Chondrocyte (in vitro differentiated cells): ENCODE results near the gene CRHR1. TPM values are rescaled to one million over a fixed set of nuclear protein-coding genes. Genes with fewer than 3 reads are reported as not detected.

Experiments
- DNase-seq: peaks from one replicate; pipeline ENCODE4 v3.0.0; 2021; ENCODE audit warnings: mixed read lengths, low spot score
- H3K27ac Mint-ChIP-seq: one replicate; pipeline ENCODE4 v1.8.0; 2021; ENCODE audit warnings: mild to moderate bottlenecking, moderate library complexity, mixed read lengths; ENCODE audit not compliant: unreplicated experiment
- H3K27me3 Mint-ChIP-seq: 2 replicates; pipeline ENCODE4 v1.8.0; 2021; ENCODE audit warnings: low read depth, mixed read lengths
- H3K36me3 Mint-ChIP-seq: 2 replicates; pipeline ENCODE4 v1.8.0; 2021; ENCODE audit warnings: low read depth, mixed read lengths
- H3K4me1 Mint-ChIP-seq: 2 replicates; pipeline ENCODE4 v1.8.0; 2021; ENCODE audit warnings: low read depth, mild to moderate bottlenecking, mixed read lengths
- H3K4me3 Mint-ChIP-seq: one replicate; pipeline ENCODE4 v1.8.0; 2021; ENCODE audit warnings: mild to moderate bottlenecking, moderate library complexity, mixed read lengths; ENCODE audit not compliant: unreplicated experiment
- H3K9me3 Mint-ChIP-seq: 2 replicates; pipeline ENCODE4 v1.8.0; 2021; ENCODE audit warnings: low read depth, mixed read lengths
- total RNA-seq: library from RNA; stranded (reverse); gene quantifications from 3 replicates; pipeline ENCODE4 v1.2.1, GENCODE V29; 2021
- TF ChIP-seq, protein P1 (sequence below): fragments of 200-600 bp; sonication (generic); IDR thresholded peaks from 2 replicates; pipeline ENCODE4 v1.5.0; 2021; ENCODE audit warnings: antibody characterized with exemption, mild to moderate bottlenecking, moderate library complexity

Gene CRHR1
- total RNA-seq, 1 donor from 2014 or later, result not detected

DNA sequence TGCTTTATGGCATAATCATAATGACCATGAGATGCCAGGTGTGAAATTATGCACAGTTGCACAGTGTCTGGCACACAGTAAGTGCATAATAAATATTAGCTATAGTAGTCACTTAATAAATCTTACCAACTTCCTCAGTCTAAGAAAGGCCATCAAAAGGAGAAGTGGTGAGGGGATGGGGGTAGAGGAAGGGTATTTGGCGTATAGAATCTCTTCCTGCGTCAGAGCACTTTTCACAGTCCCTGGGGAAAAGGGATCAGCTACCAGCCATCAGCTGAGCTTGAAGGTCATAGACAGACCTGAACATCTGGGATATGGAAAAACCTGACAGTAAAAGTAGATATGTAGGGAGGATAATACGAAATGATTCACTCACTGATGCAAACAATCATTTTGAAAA lies 5.8 kb downstream of the CRHR1 start:
- H3K9me3 Mint-ChIP-seq, result no peaks in the 10 kb centered on the region
- no peak overlapping the region for H3K27ac Mint-ChIP-seq
- H3K27me3 Mint-ChIP-seq, result peaks cover 71% of the 10 kb centered on the region
- H3K4me1 Mint-ChIP-seq, result no peaks in the 10 kb centered on the region
- DNase-seq, result no peak
- H3K4me3 Mint-ChIP-seq, result no peak overlapping the region
- H3K36me3 Mint-ChIP-seq, result no peaks in the 10 kb centered on the region
- TF ChIP-seq, protein P1, sequence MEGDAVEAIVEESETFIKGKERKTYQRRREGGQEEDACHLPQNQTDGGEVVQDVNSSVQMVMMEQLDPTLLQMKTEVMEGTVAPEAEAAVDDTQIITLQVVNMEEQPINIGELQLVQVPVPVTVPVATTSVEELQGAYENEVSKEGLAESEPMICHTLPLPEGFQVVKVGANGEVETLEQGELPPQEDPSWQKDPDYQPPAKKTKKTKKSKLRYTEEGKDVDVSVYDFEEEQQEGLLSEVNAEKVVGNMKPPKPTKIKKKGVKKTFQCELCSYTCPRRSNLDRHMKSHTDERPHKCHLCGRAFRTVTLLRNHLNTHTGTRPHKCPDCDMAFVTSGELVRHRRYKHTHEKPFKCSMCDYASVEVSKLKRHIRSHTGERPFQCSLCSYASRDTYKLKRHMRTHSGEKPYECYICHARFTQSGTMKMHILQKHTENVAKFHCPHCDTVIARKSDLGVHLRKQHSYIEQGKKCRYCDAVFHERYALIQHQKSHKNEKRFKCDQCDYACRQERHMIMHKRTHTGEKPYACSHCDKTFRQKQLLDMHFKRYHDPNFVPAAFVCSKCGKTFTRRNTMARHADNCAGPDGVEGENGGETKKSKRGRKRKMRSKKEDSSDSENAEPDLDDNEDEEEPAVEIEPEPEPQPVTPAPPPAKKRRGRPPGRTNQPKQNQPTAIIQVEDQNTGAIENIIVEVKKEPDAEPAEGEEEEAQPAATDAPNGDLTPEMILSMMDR, result no peak

DNA sequence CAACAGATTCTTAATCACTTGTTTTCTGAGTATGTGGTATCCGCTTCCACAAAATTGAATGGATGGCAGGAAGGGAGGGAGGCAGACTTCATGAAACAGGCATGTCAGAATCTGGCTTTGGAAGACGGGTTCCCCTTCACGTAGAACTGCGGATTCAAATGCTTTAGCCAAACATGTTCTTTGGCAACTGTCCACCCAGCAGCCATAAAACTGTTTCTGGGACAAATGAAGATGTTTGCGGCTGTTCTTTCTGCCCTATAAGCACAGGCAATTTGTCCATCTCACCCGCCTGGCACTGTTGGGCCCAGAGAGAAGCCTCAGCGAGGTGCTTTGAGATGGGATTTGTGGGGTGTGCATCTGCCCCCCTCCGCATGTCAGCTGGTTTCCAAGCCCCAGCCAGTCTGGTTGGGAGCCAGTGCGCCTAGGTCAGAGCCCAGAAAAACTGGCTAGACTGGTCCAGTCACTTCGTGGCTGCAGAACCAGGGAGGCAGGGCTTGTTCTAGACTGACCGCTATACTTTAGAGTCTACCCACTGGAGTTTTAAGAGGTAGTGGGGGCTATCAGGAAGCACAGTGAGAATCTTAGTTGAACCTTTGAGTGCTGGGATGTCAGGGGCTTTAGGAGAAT lies 6.3 kb downstream of the CRHR1 start:
- no peaks in the 10 kb centered on the region for H3K4me1 Mint-ChIP-seq
- DNase-seq, result no peak

GRCh38 chr17:45791041-45791582 lies 7.0 kb downstream of the CRHR1 start:
- no peaks in the 10 kb centered on the region for H3K9me3 Mint-ChIP-seq
- no peaks in the 10 kb centered on the region for H3K4me1 Mint-ChIP-seq
- no peak for DNase-seq
- peaks cover 72% of the 10 kb centered on the region for H3K27me3 Mint-ChIP-seq
- H3K4me3 Mint-ChIP-seq, result no peak overlapping the region
- no peaks in the 10 kb centered on the region for H3K36me3 Mint-ChIP-seq
- no peak overlapping the region for H3K27ac Mint-ChIP-seq
- TF ChIP-seq, protein P1, result no peak

More for the DNA sequence above, 6.3 kb downstream of the CRHR1 start:
- H3K4me3 Mint-ChIP-seq, result no peak overlapping the region
- TF ChIP-seq, protein P1, result no peak
- H3K9me3 Mint-ChIP-seq, result no peaks in the 10 kb centered on the region
- no peak overlapping the region for H3K27ac Mint-ChIP-seq
- H3K27me3 Mint-ChIP-seq, result peaks cover 72% of the 10 kb centered on the region
- H3K36me3 Mint-ChIP-seq, result no peaks in the 10 kb centered on the region

- Mint-ChIP-seq H3K9me3 (no peaks in the 10 kb centered on the region), H3K36me3 (no peaks in the 10 kb centered on the region), H3K27ac (no peak overlapping the region), H3K4me3 (no peak overlapping the region), H3K27me3 (peaks cover 78% of the 10 kb centered on the region), H3K4me1 (no peaks in the 10 kb centered on the region)
- no peak for DNase-seq
- TF ChIP-seq, protein P1, result no peak
These were observed 7.8 kb downstream of the CRHR1 start for GRCh38 chr17:45791935-45792334.

- no peak for DNase-seq
- no peaks in the 10 kb centered on the region for H3K9me3 Mint-ChIP-seq
- no peaks in the 10 kb centered on the region for H3K4me1 Mint-ChIP-seq
- H3K4me3 Mint-ChIP-seq, result no peak overlapping the region
- TF ChIP-seq, protein P1, result no peak
- no peaks in the 10 kb centered on the region for H3K36me3 Mint-ChIP-seq
- no peak overlapping the region for H3K27ac Mint-ChIP-seq
- peaks cover 75% of the 10 kb centered on the region for H3K27me3 Mint-ChIP-seq
These were observed 8.3 kb downstream of the CRHR1 start for GRCh38 chr17:45792437-45792836.
